ENCODE data around the gene GNPTAB. TPM values are rescaled to one million over a fixed set of nuclear protein-coding genes. Genes with fewer than 3 reads are reported as not detected.
"Not testable (repeated sequence)": the region's sequence is repeated elsewhere in the genome, so short reads cannot be mapped to it uniquely, and the experiment has no call there.

GNPTAB gene
- 20.5 TPM for polyA plus RNA-seq (2013, experiment 1 of 4)
- 23.5 TPM for polyA plus RNA-seq (2013, experiment 2 of 4)
- polyA plus RNA-seq (2013, experiment 3 of 4): 16.6 TPM
- 17.5 TPM for polyA plus RNA-seq (2013, experiment 4 of 4)

DNA sequence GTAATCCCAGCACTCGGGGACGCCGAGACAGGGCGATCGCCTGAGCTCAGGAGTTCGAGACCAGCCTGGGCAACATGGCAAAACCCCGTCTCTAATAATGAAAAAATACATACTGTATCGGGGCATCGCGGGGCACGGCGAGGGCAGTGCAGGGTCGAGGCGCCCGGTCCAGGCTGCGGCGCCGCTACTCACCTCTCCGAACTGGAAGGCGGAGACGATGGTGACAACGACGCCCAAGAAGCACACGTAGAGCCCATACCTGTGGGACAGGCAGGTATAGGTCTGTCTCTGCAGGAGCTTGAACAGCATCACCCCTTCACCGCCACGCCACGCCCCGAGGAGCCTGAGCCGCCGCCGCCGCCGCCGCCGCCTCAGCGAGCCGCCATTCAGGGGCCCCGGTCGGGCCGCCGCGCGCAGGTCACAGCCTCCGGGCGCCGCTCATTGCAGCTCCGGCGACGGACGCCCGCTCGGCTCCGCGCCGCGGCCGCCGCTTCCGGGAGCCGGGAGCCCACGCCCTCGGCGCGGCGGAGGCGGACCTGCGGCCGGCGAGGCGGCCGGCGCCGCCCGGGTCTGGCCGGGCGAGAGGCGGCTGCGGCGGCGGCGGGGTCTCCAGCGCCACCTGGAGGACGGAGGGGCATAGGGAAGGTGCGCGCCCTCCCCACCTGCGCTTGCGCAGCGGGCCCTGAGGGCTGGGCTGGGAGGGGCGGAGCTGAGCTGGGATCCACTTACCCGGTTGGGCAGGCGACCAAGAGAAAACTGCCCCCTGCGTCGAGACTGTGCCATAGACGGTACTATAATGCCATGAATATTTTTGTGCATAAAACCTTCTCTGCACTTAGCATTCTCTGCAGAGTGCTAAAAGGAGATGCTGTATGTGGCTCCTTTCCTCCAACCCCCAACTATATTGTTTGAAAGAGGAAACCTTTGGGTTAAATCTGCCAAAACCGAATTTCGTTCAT, at the start of gene GNPTAB:
TSS of gene GNPTAB (minus strand) at position 593 of the 959 bp plus-strand sequence. CDS start at position 309, 284 bp downstream.
- H3K9me3 ChIP-seq (ENCODE audit: control insufficient read depth, low read length): no peaks in the 10 kb centered on the region
- H3K4me3 ChIP-seq (ENCODE audit: insufficient read depth, low read depth, low read length): peak within 1 kb of the TSS; percentile 87
- H3K4me1 ChIP-seq (ENCODE audit: control insufficient read depth, insufficient read depth, low read length): no peaks in the 10 kb centered on the region
- no peak within 1 kb of the TSS for H3K27ac ChIP-seq (ENCODE audit: insufficient read depth, low read depth, low read length, poor library complexity, severe bottlenecking)
- H3K36me3 ChIP-seq (ENCODE audit: control insufficient read depth, insufficient read depth, low read length): no peaks in the 10 kb centered on the region
- WGBS, 2 experiments: 1% methylated on average over 96 of the region's 96 CpGs
- peaks cover 5% of the 10 kb centered on the region for H3K27me3 ChIP-seq (ENCODE audit: control insufficient read depth, insufficient read depth, low read length, poor library complexity, severe bottlenecking)

DNA sequence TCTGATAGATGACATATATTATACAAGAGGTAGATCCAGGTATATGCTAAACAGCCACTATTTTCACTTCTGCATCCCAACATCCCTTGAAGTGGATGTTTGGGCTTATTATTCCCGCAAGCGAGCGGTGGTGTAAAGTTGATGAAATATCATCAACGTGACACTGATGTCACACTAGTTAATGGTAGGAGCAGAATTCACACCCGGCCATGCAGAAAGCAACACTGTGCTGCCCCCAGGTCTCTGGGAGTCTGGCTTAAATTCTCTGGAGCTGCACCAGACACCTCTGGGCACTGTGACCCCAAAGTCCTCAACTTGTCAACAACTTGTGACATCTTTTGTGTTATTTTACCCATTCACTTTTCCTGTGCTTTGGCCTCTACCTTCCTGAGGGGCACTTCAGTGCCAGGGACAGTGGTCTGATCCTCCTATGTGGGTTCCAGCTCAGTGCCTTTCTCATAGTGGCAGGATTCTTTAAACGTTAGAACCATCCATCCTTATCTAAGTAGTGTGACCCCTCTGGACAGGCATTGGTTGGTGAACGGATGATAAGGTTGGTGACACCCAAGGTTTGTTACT, 47.6 kb upstream of the GNPTAB start:
- H3K9me3 ChIP-seq (ENCODE audit: control insufficient read depth, low read length): no peaks in the 10 kb centered on the region
- peaks cover 22% of the 10 kb centered on the region for H3K27me3 ChIP-seq (ENCODE audit: control insufficient read depth, insufficient read depth, low read length, poor library complexity, severe bottlenecking)
- H3K4me1 ChIP-seq (ENCODE audit: control insufficient read depth, insufficient read depth, low read length): no peaks in the 10 kb centered on the region
- 77 to 78% methylated on average over 7 of the region's 7 CpGs for WGBS, 2 experiments
- no peaks in the 10 kb centered on the region for H3K36me3 ChIP-seq (ENCODE audit: control insufficient read depth, insufficient read depth, low read length)
- H3K27ac ChIP-seq (ENCODE audit: insufficient read depth, low read depth, low read length, poor library complexity, severe bottlenecking): no peak overlapping the region
- peak overlapping the region; percentile 60 for H3K4me3 ChIP-seq (ENCODE audit: insufficient read depth, low read depth, low read length)

DNA sequence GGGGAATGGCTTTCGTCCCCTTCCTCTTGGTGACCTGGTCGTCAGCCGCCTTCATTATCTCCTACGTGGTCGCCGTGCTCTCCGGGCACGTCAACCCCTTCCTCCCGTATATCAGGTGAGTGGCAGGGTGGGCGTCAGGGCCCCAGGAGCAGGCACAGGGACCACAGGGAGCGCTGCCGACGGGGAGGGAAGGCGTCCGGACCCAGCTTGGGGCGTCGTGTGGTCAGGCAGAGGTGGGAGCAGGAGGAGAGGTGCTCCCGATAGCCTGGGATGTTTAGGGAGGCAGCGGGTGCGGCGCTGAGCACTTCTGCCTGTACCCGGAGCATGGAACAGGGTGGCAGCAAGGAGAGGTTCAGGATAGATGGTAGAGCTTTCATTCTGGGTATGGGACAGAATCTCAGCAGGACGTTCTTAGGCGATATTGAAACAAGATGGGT, 47.1 kb upstream of the GNPTAB start:
- no peaks in the 10 kb centered on the region for H3K36me3 ChIP-seq (ENCODE audit: control insufficient read depth, insufficient read depth, low read length)
- H3K9me3 ChIP-seq (ENCODE audit: control insufficient read depth, low read length): no peaks in the 10 kb centered on the region
- H3K27ac ChIP-seq (ENCODE audit: insufficient read depth, low read depth, low read length, poor library complexity, severe bottlenecking): no peak overlapping the region
- 3 to 4% methylated on average over 22 to 24 of the region's 24 CpGs for WGBS, 2 experiments
- peaks cover 22% of the 10 kb centered on the region for H3K27me3 ChIP-seq (ENCODE audit: control insufficient read depth, insufficient read depth, low read length, poor library complexity, severe bottlenecking)
- no peaks in the 10 kb centered on the region for H3K4me1 ChIP-seq (ENCODE audit: control insufficient read depth, insufficient read depth, low read length)
- peak overlapping the region; percentile 60 for H3K4me3 ChIP-seq (ENCODE audit: insufficient read depth, low read depth, low read length)

DNA sequence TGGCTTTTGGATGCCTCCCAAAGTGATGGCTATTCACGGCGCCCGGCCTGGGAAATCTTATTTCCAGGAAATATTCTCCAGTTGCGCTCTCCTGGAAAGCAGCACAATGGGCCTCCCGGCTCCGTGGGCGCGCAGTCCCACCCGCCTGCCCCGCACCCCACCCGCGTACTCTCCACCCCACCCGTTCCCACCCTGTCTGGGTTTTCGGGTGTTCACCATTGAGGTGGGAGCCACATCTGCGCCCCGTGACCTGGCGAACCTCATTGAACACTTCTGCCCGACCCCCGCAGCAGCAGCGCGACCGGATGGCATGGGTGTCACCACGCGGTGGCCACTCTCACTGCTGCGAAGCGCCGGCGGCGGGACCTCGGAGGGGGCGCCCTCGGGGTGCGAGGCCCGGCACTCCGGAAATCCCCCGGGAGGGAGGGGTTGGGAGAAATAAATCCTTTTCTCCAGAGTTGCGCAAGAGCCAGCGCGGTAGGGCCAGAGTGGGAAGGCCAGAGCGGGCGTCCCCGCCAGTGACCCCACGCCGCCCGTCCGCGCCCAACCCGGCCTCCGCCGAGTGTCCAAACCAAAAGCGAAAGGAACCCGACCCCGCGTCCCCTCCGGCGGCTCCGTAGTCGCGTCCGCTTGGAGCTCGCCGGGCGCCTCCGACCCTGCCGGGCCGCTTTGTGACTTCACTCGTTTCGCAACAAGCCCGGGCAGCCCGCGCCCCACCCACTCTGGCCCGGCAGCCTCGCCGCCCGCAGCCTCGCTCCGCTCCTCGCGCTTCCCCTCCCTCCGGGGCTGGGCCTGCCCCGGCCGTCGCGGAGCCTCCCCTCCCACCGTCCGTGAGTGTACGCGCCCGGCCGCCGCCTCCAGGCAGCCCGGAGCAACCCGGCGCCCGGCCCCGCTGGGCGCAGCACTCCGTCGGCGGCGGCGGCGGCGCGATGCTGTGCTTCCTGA, 46.4 kb upstream of the GNPTAB start, which contains the start of gene DRAM1:
TSS of gene DRAM1 (plus strand) at position 720 of the 945 bp plus-strand sequence. CDS start at position 930, 210 bp downstream.
- Histone ChIP-seq H3K27me3 (ENCODE audit: control insufficient read depth, insufficient read depth, low read length, poor library complexity, severe bottlenecking) (peaks cover 22% of the 10 kb centered on the region), H3K4me1 (ENCODE audit: control insufficient read depth, insufficient read depth, low read length) (no peaks in the 10 kb centered on the region), H3K9me3 (ENCODE audit: control insufficient read depth, low read length) (no peaks in the 10 kb centered on the region), H3K4me3 (ENCODE audit: insufficient read depth, low read depth, low read length) (peak within 1 kb of the TSS; percentile 60), H3K27ac (ENCODE audit: insufficient read depth, low read depth, low read length, poor library complexity, severe bottlenecking) (no peak within 1 kb of the TSS), H3K36me3 (ENCODE audit: control insufficient read depth, insufficient read depth, low read length) (no peaks in the 10 kb centered on the region)
- 7% methylated on average over 105 of the region's 105 CpGs for WGBS, 2 experiments

DNA sequence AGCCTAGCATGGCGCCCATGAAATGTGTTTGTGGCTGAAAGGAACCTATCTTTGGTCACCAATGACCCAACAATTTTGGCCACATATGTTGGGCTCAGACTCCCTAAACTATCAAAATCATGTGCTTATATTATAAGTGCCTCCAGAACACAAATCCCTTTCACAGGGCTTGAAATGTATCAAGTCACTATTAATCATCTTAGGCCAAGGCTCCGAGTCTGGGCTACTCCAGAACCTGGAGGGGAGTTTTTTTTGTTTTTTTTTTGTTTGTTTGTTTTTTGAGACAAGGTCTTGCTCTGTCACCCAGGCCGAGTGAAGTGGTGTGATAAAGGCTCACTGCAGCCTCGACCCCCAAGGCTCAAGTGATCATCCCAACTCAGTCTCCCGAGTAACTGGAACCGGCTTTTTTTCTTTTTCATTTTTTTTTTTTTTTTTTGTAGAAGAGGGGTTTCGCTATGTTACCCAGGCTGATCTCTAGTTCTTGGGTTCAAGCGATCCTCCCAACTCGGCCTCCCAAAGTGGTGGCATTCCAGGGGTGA, 45.6 kb upstream of the GNPTAB start:
- Histone ChIP-seq H3K4me1 (ENCODE audit: control insufficient read depth, insufficient read depth, low read length) (no peaks in the 10 kb centered on the region), H3K27me3 (ENCODE audit: control insufficient read depth, insufficient read depth, low read length, poor library complexity, severe bottlenecking) (peaks cover 22% of the 10 kb centered on the region), H3K9me3 (ENCODE audit: control insufficient read depth, low read length) (no peaks in the 10 kb centered on the region), H3K4me3 (ENCODE audit: insufficient read depth, low read depth, low read length) (no peak overlapping the region), H3K36me3 (ENCODE audit: control insufficient read depth, insufficient read depth, low read length) (no peaks in the 10 kb centered on the region), H3K27ac (ENCODE audit: insufficient read depth, low read depth, low read length, poor library complexity, severe bottlenecking) (no peak overlapping the region)
- WGBS, 2 experiments: 83 to 86% methylated on average over 9 of the region's 9 CpGs

DNA sequence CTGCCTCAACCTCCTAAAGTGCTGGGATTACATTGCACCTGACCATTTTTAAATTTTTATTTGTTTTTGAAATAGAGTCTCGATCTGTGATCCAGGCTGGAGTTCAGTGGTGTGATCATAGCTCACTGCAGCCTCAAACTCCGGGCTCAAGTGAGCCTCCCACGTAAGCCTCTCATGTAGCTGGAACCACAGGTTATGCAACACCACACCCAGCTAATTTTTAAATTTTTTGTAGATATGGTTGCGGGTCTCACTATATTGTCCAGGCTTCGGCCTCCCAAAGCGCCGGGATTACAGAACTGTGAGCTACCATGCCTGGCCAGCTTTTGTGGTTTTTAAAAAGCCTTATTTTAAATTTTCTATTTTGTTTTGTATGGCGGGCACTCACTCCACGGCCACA, 44.4 kb upstream of the GNPTAB start:
- H3K4me1 ChIP-seq (ENCODE audit: control insufficient read depth, insufficient read depth, low read length): no peaks in the 10 kb centered on the region
- H3K36me3 ChIP-seq (ENCODE audit: control insufficient read depth, insufficient read depth, low read length): no peaks in the 10 kb centered on the region
- no peak overlapping the region for H3K27ac ChIP-seq (ENCODE audit: insufficient read depth, low read depth, low read length, poor library complexity, severe bottlenecking)
- no peaks in the 10 kb centered on the region for H3K9me3 ChIP-seq (ENCODE audit: control insufficient read depth, low read length)
- no peak overlapping the region for H3K4me3 ChIP-seq (ENCODE audit: insufficient read depth, low read depth, low read length)
- H3K27me3 ChIP-seq (ENCODE audit: control insufficient read depth, insufficient read depth, low read length, poor library complexity, severe bottlenecking): peaks cover 22% of the 10 kb centered on the region
- 94 to 95% methylated on average over 9 of the region's 9 CpGs for WGBS, 2 experiments

DNA sequence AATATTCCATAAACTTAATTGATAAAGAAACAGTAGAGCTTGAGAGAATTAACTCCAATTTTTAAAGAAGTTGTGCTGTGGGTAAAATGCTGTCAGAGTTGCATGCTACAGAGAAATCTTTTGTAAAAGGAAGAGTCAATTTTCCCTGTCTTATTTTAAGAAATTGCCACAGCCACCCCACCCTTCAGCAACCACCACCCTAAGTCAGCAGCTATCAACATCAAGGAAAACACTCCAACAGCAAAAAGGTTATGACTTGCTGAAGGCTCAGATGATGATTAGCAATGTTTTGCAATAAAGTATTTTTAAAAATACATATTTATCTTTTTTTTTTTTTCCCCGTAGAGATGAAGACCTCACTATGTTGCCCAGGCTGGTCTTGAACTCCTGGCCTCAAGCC, 40.2 kb upstream of the GNPTAB start:
- Histone ChIP-seq H3K27ac (ENCODE audit: insufficient read depth, low read depth, low read length, poor library complexity, severe bottlenecking) (no peak overlapping the region), H3K9me3 (ENCODE audit: control insufficient read depth, low read length) (no peaks in the 10 kb centered on the region), H3K36me3 (ENCODE audit: control insufficient read depth, insufficient read depth, low read length) (no peaks in the 10 kb centered on the region), H3K4me3 (ENCODE audit: insufficient read depth, low read depth, low read length) (no peak overlapping the region), H3K4me1 (ENCODE audit: control insufficient read depth, insufficient read depth, low read length) (no peaks in the 10 kb centered on the region), H3K27me3 (ENCODE audit: control insufficient read depth, insufficient read depth, low read length, poor library complexity, severe bottlenecking) (no peaks in the 10 kb centered on the region)
- WGBS, 2 experiments: 93 to 100% methylated on average over 1 of the region's 1 CpG

DNA sequence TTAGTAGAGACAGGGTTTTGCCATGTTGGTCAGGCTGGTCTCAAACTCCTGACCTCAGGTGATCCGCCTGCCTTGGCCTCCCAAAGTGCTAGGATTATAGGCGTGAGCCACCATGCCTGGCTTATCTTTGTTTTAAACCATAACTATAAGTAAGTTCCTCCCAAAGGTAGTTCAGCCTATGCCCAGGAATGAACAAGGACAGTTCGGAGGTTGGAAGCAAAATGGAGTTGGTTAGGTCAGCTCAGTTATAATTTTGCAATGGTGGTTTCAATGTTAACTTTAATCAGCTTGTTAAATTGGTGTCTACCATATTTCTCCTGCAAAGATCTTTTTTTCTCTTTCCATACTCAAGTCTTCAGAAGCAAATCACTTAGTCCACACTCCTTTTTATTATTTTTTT, 36.9 kb upstream of the GNPTAB start:
- not testable (repeated sequence) for H3K27ac ChIP-seq (ENCODE audit: insufficient read depth, low read depth, low read length, poor library complexity, severe bottlenecking); H3K27me3 ChIP-seq (ENCODE audit: control insufficient read depth, insufficient read depth, low read length, poor library complexity, severe bottlenecking); H3K4me1 ChIP-seq (ENCODE audit: control insufficient read depth, insufficient read depth, low read length); H3K9me3 ChIP-seq (ENCODE audit: control insufficient read depth, low read length); H3K4me3 ChIP-seq (ENCODE audit: insufficient read depth, low read depth, low read length); H3K36me3 ChIP-seq (ENCODE audit: control insufficient read depth, insufficient read depth, low read length)
- 92 to 93% methylated on average over 3 of the region's 3 CpGs for WGBS, 2 experiments

DNA sequence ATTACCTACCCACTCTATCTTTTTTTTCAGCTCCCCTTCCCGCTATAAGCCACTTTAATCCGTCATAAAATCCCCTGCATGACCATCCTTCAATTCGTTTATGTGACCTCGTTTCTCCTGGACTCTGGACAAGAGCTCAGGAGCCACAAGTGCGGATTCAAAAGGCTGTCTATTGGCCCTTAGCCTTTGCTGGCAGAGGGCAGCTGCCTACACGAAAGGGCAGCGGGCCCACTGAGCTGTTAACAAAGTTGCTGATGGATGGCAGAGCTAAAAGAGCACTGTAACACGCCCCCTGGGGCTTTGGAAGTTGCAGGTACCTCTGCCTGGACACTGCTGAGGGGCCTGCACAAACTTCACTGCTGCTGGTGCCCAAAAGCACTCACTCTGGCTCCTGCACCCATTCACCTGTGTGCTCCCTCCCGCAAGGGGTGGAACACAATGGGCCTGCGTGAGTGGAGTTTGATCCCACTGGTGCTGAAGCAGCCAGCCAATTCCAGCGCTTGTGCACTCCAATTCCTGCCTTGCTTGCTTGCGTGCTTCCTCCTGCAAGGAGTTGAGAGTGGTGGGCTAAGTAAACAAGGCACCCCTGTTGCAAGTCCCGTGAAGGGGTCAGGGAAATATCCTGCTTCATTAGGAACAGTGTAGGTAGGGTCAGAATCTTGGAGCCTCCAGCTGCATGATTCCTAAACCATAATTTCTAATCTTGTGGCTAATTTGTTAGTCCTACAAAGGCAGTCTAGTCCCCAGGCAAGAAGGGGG, 36.0 kb upstream of the GNPTAB start:
- Histone ChIP-seq H3K9me3 (ENCODE audit: control insufficient read depth, low read length) (no peaks in the 10 kb centered on the region), H3K27me3 (ENCODE audit: control insufficient read depth, insufficient read depth, low read length, poor library complexity, severe bottlenecking) (no peaks in the 10 kb centered on the region), H3K36me3 (ENCODE audit: control insufficient read depth, insufficient read depth, low read length) (no peaks in the 10 kb centered on the region), H3K4me1 (ENCODE audit: control insufficient read depth, insufficient read depth, low read length) (no peaks in the 10 kb centered on the region), H3K4me3 (ENCODE audit: insufficient read depth, low read depth, low read length) (no peak overlapping the region), H3K27ac (ENCODE audit: insufficient read depth, low read depth, low read length, poor library complexity, severe bottlenecking) (no peak overlapping the region)
- WGBS, 2 experiments: 77 to 78% methylated on average over 13 of the region's 13 CpGs
